TTC549 (cell line): ENCODE measurements around the gene MCAT.
"Not testable (repeated sequence)": the region's sequence is repeated elsewhere in the genome, so short reads cannot be mapped to it uniquely, and the experiment has no call there.

ENCODE experiments used
- FAIRE-seq: peaks from 2 replicates; lab custom pipeline; 2012; peaks lifted over from hg19 to GRCh38; lab: Jason Lieb, UNC

MCAT gene

GRCh38 chr22:43152357-43153071, 9.3 kb upstream of the MCAT start:
- FAIRE-seq = no peak

GRCh38 chr22:43152003-43152356, 8.8 kb upstream of the MCAT start:
- FAIRE-seq = no peak

- FAIRE-seq = no peak
Observed at GRCh38 chr22:43151251-43152002, 8.2 kb upstream of the MCAT start, which contains the start of gene TSPO. Gene TSPO, plus strand, starts transcription at chr22:43151559. Its CDS starts 7,680 bp downstream, at chr22:43159239.

- FAIRE-seq = no peak
Observed at GRCh38 chr22:43150731-43151206, 7.6 kb upstream of the MCAT start.

GRCh38 chr22:43148581-43148980, 5.4 kb upstream of the MCAT start:
- no peak for FAIRE-seq

GRCh38 chr22:43147821-43148220, 4.6 kb upstream of the MCAT start:
- FAIRE-seq = no peak

GRCh38 chr22:43146332-43146731, 3.1 kb upstream of the MCAT start:
- not testable (repeated sequence) for FAIRE-seq

GRCh38 chr22:43145371-43145770, 2.2 kb upstream of the MCAT start:
- not testable (repeated sequence) for FAIRE-seq

GRCh38 chr22:43144949-43145348, 1.8 kb upstream of the MCAT start:
- FAIRE-seq = no peak

- FAIRE-seq = no peak
Observed at GRCh38 chr22:43136801-43137200, 6.4 kb downstream of the MCAT start.

GRCh38 chr22:43136255-43136654, 6.9 kb downstream of the MCAT start:
- no peak for FAIRE-seq

- FAIRE-seq = no peak
Observed at GRCh38 chr22:43135565-43135964, 7.6 kb downstream of the MCAT start.

GRCh38 chr22:43134553-43134952, 8.6 kb downstream of the MCAT start:
- FAIRE-seq = no peak

- no peak for FAIRE-seq
Observed at GRCh38 chr22:43133401-43133800, 9.8 kb downstream of the MCAT start.

GRCh38 chr22:43131773-43132501, 11.3 kb downstream of the MCAT start:
- no peak for FAIRE-seq

- FAIRE-seq = no peak
Observed at GRCh38 chr22:43129426-43130425, 13.5 kb downstream of the MCAT start.

- no peak for FAIRE-seq
Observed at GRCh38 chr22:43128928-43129424, 14.2 kb downstream of the MCAT start.

GRCh38 chr22:43128116-43128515, 15.1 kb downstream of the MCAT start:
- no peak for FAIRE-seq

GRCh38 chr22:43127166-43127908, 15.9 kb downstream of the MCAT start:
- no peak for FAIRE-seq

GRCh38 chr22:43126501-43127165, 16.6 kb downstream of the MCAT start:
- FAIRE-seq = no peak
